ENCODE measurements around the gene RNLS.
"Not testable (repeated sequence)": the region's sequence is repeated elsewhere in the genome, so short reads cannot be mapped to it uniquely, and the experiment has no call there.

RNLS gene

DNA sequence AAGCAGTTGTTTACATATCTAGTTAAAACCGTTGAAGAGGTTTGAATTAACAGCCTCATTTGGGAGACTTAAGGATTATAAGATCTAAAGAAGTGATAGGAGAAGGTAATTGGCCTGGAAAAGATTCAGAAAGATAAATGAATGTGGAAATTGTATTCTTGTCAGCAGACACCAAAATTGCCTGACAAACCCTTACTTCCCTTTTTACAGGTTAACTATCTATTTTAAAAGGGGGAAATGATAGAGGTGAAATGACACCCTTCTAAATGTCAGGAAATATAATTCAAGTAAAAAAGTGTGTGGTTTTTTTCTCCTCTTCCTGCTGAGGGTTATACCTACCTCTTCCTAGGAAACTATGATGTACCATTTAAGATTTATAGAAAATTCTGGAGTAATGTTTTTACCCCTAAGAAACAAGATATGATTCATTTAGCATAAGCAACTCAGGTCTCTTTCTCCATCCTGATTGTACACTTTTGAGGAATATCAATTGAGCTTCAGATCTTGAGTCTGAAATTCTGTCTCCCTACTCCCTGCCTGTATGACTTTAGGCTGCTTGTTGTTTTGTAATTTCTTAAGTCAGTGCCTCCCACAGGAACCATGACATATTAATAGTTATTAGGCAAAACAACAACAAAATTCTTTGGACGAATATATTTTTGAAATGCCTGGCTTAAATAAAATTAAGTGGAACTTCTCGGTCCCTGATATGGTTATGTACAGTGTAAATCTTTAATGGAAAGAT is 250.4 kb downstream of the RNLS start:
- no peak for DNase-seq

- DNase-seq: no peak
Measured at GRCh38 chr10:88330174-88330573, 252.9 kb downstream of the RNLS start.

DNA sequence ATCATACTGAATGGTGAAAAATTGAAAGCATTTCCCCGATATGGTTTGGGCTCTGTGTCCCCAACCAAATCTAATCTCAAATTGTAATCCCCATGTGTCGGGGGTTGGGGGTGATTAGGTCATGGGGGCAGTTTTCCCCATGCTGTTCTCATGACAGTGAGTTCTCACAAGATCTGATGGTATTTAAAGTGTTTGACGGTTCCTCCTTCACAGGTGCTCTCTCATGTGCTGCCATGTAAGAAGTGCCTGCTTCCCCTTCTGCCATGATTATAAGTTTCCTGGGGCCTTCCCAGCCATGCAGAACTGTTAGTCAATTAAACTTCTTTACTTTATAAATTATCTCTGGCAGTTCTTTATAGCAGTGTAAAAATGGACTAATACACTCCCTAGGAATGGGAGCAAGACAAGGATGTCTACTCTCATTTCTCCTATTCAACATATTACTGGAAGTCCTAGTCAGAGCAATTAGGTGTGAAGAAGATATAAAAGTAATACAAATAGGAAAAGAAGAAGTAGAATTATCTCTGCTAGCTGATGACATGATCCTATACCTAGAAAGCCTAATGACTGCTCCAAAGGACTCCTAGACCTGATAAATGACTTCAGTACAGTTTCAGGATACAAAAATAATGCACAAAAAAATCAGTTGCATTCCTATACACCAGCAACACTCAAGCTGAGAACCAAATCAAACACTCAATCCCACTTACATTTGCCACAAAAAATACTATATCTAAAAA is 260.6 kb downstream of the RNLS start:
- DNase-seq: no peak

DNA sequence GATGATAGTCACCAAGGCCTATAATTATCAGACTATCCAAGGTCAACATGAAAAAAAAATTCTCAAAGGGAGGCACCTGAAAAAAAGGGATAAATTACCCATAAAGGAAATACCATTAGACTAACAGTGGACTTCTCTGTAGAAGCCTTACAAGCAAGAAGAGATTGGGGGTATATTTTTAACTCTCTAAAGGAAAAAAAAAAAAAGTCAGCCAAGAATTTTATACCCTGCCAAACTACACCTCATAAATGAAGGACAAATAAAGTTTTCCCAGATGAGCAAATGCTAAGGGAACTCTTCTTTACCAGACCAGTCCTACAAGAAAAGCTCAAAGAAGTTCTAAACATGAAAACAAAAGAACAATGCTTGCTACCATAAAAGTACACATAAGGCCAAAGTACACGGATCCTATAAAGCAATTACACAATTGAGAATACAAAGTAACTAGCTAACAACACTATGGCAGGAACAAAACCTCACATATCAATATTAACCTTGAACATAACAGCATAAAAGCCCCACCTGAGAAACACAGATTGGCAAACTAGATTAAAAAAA is 263.1 kb downstream of the RNLS start:
- no peak for DNase-seq

DNA sequence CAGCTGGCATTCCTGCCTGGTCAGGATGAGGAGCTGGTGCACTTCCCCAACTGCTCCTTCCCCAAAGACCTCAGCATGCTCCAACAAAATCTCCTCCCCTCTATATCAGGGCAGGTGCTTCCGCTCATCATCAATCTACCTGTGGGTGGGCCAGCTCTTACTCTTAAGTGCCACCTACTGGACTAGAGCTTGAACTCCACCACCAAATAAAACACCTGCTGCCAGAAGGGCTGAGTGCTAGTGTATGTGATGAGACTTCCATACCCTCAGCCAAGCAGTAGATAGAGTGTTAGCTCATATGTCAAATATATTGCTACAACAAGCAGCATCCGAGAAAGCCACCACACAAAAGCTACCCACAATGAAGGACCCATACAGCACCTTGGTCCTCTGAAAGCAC is 264.3 kb downstream of the RNLS start:
- DNase-seq: no peak

DNA sequence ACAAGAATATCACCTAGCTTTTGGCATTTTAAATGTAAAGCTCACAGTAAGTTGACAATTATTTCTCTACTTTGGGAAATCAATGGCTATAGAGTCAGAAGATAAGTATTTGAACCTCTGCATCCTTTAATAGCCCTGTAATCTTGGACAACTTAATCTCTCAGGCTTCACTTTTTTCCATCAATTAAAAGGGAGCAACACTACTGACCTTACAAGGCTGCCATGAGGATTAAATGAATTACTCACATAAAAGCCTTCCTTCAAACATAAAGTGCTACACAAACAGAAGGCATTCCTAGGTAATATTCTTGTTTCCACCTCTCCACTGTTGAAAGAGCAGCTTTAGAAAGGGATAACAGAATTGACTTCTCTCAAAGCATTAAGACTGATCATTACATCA is 266.0 kb downstream of the RNLS start:
- DNase-seq: no peak

DNA sequence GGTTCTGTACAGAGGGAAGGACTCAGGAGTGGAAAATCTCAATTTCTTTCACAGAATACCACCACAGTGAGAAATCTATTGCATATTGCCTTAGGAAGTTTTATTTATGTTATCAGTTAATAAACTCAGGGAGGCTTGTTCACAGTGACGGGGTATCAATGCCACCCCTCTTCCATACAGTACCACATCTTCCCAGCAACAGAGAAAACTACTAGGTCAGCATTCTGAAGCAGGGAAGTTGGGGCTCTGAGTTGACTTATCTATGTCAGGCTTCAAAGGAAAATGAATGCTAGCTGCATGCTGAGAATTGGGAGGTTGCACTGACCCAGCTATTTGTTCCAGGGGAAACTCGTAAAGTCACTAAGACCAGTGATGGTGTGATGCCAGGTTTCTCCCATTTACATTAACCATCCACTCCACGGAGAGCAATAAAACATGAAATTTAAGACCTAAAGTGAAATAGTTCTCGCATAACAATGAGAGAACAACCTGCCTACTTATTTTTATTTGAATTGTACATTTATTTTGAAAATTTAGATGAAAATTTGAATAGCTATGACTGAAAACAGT is 266.7 kb downstream of the RNLS start:
- no peak for DNase-seq

DNA sequence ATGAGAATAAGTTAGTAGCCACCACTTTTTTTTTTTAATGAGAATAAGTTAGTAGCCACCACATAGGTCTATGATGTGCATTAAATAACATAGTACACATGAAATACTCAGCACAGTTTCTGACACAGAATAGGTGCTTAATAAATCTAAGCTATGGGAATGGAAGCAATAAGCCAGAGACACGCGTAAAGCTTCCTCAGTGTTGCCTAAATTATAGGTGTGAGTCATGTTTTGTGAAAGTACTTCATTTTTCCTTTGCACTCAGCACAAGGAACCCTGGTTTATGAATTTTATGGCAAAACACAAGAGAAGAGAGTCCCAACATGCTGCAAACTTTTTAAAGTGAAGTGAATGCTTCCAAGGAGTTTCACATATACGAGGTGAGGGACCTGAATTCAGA is 267.4 kb downstream of the RNLS start:
- DNase-seq: no peak

- DNase-seq: no peak
Measured at GRCh38 chr10:88314362-88314761, 268.8 kb downstream of the RNLS start.

- no peak for DNase-seq
Measured at GRCh38 chr10:88313878-88314277, 269.2 kb downstream of the RNLS start.

DNA sequence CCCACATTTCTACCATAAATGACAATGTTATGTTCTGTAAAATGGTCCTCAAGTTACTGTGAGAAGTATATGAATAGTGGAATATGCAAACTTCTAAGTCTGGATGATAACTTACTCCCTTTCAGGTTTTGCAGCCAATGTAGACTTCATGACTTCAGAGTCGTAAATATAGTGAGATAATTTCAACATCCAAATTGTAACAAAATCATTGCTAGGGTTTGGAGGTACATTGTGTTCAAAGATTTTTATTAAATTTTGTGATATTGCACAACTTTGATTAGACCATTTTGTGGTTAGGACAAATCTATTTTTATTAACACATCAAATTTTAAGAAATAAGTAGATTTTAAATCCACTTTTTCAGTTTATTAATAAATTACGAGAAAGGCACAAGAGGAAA is 270.3 kb downstream of the RNLS start:
- DNase-seq: no peak

DNA sequence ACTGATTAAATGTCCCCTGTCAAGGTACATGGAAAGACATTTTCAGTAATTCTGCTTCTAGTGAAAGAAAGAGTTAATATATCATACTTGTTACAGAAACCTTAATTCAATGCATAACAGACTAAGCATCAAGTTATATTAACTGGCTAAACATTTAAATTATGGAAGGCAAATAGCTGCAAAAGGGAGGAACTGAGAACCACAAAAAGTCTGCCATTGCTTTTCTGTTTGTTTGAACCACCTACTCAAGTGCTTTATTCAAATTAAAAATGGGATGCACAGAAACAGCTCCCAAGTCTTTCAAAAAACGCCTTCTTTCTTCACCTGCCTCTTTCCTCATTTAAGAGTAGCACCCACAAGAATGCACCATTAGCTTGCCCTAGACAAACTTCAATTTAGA is 271.9 kb downstream of the RNLS start:
- DNase-seq: no peak

- DNase-seq: no peak
Measured at GRCh38 chr10:88309365-88309764, 273.8 kb downstream of the RNLS start.

GRCh38 chr10:88308361-88308760 is 274.8 kb downstream of the RNLS start:
- DNase-seq: not testable (repeated sequence)

DNA sequence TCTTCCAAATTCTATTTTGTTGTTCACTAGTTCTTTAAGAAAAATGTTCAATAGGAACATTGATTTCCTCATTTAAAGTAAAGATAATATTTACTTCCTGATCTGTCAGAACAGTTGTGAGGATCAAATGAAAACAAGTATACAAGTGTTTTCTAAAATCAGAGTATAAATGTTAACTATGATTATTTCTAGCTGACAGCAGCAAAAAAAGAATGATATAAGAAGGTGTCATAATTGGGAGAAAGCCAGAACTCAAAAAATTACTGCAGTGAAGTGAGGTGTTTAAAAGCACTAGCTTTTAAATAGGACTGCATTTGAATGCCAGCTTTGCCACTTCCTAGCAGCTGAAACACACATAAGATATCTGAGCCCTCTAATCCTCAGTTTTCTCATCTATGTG is 283.3 kb downstream of the RNLS start:
- no peak for DNase-seq

- no peak for DNase-seq
Measured at GRCh38 chr10:88297103-88297502, 286.0 kb downstream of the RNLS start.

- DNase-seq: no peak
Measured at GRCh38 chr10:88293651-88294230, 289.4 kb downstream of the RNLS start.

- DNase-seq: no peak
Measured at GRCh38 chr10:88293073-88293472, 290.0 kb downstream of the RNLS start.

DNA sequence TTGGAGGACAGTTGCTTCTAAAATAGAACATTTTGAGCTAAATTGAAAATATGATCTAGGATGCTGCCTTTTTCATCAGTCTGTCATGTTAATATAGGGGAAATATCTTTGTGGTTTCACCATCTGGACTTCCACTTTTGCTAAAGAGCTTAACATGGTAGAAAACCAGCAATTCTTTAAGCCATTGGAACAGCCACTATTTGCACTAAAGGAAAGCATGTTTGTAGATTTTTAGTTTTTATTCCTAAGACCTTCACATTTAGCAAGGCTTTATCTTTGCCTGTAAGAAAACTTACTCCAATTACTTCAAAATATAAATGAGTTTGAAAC is 291.0 kb downstream of the RNLS start:
- DNase-seq: no peak

GRCh38 chr10:88291289-88292184 is 291.6 kb downstream of the RNLS start:
- no peak for DNase-seq

DNA sequence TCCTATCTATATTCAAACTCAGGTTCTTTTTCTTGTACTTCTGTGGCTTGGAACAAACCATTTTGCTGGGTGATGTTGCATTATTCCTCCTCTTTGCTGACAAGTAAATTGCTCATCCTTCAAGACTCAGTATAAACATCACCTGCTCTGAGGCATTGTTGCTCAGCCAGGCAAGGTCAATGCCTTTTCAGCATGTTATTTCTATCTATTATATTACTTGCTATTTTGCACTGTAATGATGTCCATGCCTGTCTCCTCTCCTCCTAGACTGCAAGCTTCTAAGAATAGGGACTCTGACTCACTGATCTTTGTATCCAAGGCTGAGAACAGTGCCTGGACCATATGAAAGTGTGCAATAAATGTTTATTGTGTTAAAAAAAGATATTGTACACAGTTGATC is 293.8 kb downstream of the RNLS start:
- DNase-seq: no peak

DNA sequence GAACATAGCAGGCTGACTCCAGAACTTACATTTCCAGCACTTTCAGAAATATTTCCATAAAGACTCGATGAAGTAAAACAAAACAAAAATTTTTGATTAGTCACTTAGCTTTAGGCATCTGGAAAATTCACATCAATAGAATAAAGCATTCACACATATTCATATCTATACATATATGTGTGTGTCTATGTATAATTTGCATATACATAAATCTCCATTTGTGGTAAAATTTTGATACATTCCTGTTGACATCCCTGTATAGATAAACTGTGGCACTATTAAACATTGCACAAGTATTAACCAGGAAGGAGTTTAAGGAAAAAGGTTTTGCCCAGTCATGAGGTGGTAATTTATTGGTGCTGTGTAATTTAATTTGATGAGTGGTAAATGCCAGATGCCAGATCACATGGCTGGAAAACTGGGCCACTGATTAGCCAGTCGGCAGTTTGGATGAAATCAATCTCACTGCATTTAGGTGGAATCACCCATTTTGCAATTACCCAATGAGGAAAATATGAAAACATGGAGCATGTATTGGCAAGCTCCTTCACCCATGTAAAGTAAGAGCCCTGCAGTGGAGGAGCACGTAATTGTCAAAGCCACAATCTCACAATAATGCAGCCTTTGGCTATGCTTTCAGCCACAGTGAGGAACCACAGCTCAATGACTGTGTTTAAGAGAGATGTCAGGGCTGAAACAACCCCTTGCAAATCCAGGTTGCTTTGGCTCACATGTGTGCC is 294.6 kb downstream of the RNLS start:
- no peak for DNase-seq
